GM23248 (cell line): ENCODE measurements around the gene LRRC72. TPM values are rescaled to one million over a fixed set of nuclear protein-coding genes. Genes with fewer than 3 reads are reported as not detected.
"Not testable (repeated sequence)": the region's sequence is repeated elsewhere in the genome, so short reads cannot be mapped to it uniquely, and the experiment has no call there.

ENCODE experiments used
- DNase-seq: peaks from one replicate; pipeline ENCODE4 v3.0.0-alpha.2; 2015
- H2AFZ ChIP-seq: fragments of 200-600 bp; sonication (generic); 2 replicates; pipeline ENCODE4 v1.6.1; 2016; ENCODE audit warnings: antibody characterized with exemption
- H3F3A ChIP-seq: fragments of 200-600 bp; sonication (generic); 2 replicates; pipeline ENCODE4 v1.6.1; 2016; ENCODE audit warnings: mild to moderate bottlenecking, antibody characterized with exemption, mixed run types; ENCODE audit not compliant: insufficient read depth
- H3K27ac ChIP-seq: fragments of 200-600 bp; sonication (generic); 2 replicates; pipeline ENCODE4 v1.5.1; 2016; ENCODE audit warnings: mild to moderate bottlenecking
- H3K27me3 ChIP-seq: fragments of 200-600 bp; sonication (generic); replicated peaks from 2 replicates; pipeline ENCODE4 v1.6.1; 2016; ENCODE audit warnings: mild to moderate bottlenecking; ENCODE audit not compliant: insufficient read depth
- H3K36me3 ChIP-seq: fragments of 200-600 bp; sonication (generic); 2 replicates; pipeline ENCODE4 v1.6.1; 2016; ENCODE audit warnings: low read depth, mild to moderate bottlenecking
- H3K4me1 ChIP-seq: fragments of 200-600 bp; sonication (generic); 2 replicates; pipeline ENCODE4 v1.6.1; 2016; ENCODE audit warnings: mild to moderate bottlenecking; ENCODE audit not compliant: insufficient read depth
- H3K4me2 ChIP-seq: fragments of 200-600 bp; sonication (generic); one replicate; pipeline ENCODE4 v1.6.1; 2016; ENCODE audit warnings: mild to moderate bottlenecking; ENCODE audit not compliant: unreplicated experiment
- H3K4me3 ChIP-seq: fragments of 200-600 bp; sonication (generic); 2 replicates; pipeline ENCODE4 v1.5.1; 2016; ENCODE audit warnings: mild to moderate bottlenecking
- H3K79me2 ChIP-seq: fragments of 200-600 bp; sonication (generic); 2 replicates; pipeline ENCODE4 v1.6.1; 2016; ENCODE audit warnings: mild to moderate bottlenecking; ENCODE audit not compliant: insufficient read depth
- H3K9ac ChIP-seq: fragments of 200-600 bp; sonication (generic); 2 replicates; pipeline ENCODE4 v1.6.1; 2016; ENCODE audit warnings: mild to moderate bottlenecking
- H3K9me2 ChIP-seq: fragments of 200-600 bp; sonication (generic); 2 replicates; pipeline ENCODE4 v1.6.1; 2016; ENCODE audit warnings: mixed run types, mild to moderate bottlenecking, moderate library complexity; ENCODE audit not compliant: insufficient read depth
- H3K9me3 ChIP-seq: fragments of 200-600 bp; sonication (generic); one replicate; pipeline ENCODE4 v1.6.1; 2017; ENCODE audit warnings: low read depth
- H4K20me1 ChIP-seq: fragments of 200-600 bp; sonication (generic); 2 replicates; pipeline ENCODE4 v1.6.0; 2016; ENCODE audit not compliant: insufficient read depth
- EZH2 ChIP-seq: fragments of 200-600 bp; sonication (generic); IDR thresholded peaks from 2 replicates; pipeline ENCODE4 v1.6.1; 2018; ENCODE audit warnings: antibody characterized with exemption, mild to moderate bottlenecking; ENCODE audit not compliant: insufficient read depth, poor library complexity, severe bottlenecking
- EZH2phosphoT487 ChIP-seq: fragments of 200-600 bp; sonication (generic); IDR thresholded peaks from 2 replicates; pipeline ENCODE4 v1.6.1; 2018; ENCODE audit warnings: antibody characterized with exemption, moderate library complexity, mild to moderate bottlenecking, low read depth; ENCODE audit not compliant: insufficient read depth
- WGBS, 2 experiments: methylation state at CpG; one replicate each; pipeline ENCODE4 v1.1.6; 2015 to 2017; ENCODE audit warnings: low lambda C conversion rate in 2 of 2, low coverage in 1 of 2; ENCODE audit errors: missing lambda C conversion rate in 2 of 2; 5-methylcytosine and 5-hydroxymethylcytosine counted together
- in situ Hi-C: fragments of 300-500 bp; cut with MboI; formaldehyde crosslinking; loops from 2 replicates; pipeline ENCODE4 v1.15.0; 2020
- polyA plus RNA-seq: library from polyadenylated mRNA; unstranded; fragments of >200 nt; fragmentation: Nextera tagmentation; extraction: Ambion mirVana; gene quantifications from 2 replicates; pipeline ENCODE4 v1.2.1, GENCODE V29; 2016
- total RNA-seq: library from RNA; depleted of rRNA; stranded (reverse); fragments of >200 nt; shearing (Covaris generic); gene quantifications from 2 replicates; pipeline ENCODE4 v1.2.3, GENCODE V29; 2014

Gene LRRC72
- total and polyA plus RNA-seq, 2 experiments from 2014 or later, result not detected

DNA sequence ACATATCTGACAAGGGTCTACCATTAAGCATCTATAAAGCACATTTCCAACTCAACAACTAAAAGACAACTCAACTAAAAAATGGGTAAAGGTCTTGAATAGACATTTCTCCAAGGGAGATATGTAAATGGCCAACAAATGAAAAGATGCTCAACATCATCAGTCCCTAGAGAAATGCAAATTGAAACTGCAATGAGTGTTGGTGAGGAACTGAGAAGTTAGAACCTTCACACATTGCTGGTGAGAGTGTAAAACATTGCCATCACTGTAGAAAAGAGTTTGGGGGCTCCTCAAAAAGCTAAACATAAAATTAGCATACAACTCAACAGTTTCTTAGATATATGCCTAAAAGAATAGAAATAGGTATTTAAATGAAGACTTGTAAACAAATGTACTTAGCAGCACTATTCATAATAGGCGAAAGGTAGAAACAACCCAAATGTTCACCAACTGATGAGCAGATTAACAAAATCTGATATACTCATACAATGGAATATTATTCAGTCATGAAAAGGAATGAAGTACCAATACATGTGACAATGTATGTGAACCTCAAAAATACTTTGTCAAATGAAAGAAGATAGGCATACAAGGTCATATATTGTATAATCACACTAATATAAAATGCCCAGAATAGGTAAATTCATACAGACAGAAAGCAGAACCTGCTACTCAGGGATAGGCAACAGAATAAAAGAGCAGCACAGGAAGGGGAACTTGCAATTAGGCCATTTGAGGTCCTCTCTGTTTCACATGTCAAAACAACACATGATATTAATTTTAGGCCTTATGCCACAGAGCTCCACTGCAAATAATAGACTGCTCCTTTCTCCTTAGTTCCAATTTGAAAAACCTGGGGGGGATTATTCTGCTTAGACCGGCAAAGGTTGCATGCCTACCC is 10.6 kb upstream of the LRRC72 start:
- Histone ChIP-seq H2AFZ (no peak overlapping the region), H3K4me1 (no peaks in the 10 kb centered on the region), H3K27ac (no peak overlapping the region), H3K4me2 (no peak overlapping the region), H3K36me3 (no peaks in the 10 kb centered on the region), H4K20me1 (no peaks in the 10 kb centered on the region), H3K9me3 (no peaks in the 10 kb centered on the region), H3F3A (no peaks in the 10 kb centered on the region), H3K79me2 (no peaks in the 10 kb centered on the region), H3K9ac (no peak overlapping the region), H3K9me2 (no peaks in the 10 kb centered on the region), H3K27me3 (no peaks in the 10 kb centered on the region), H3K4me3 (no peak overlapping the region)
- TF ChIP-seq EZH2phosphoT487 (no peak), EZH2 (no peak)
- in situ Hi-C loops, result no loop called here
- 27 to 43% methylated on average over 2 of the region's 2 CpGs for WGBS, 2 experiments
- DNase-seq, result no peak

DNA sequence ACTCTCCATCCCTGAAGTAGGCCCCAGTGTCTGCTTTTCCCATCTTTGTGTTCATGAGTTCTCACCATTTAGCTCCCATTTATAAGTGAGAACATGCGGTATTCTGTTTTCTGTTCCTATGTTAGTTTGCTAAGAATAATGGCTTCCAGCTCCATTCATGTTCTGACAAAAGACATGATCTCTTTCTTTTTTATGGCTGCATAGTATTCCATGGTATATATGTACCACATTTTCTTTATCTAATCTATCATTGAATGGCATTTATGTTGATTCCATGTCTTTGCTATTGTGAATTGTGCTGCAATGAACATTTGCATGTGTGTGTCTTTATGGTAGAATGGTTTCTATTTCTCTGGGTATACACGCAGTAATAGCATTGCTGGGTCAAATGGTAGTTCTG is 6.6 kb upstream of the LRRC72 start:
- H2AFZ ChIP-seq, DNase-seq, H3K4me2 ChIP-seq, H3K27ac ChIP-seq, H3K79me2 ChIP-seq, in situ Hi-C loops, H3K4me3 ChIP-seq, H3F3A ChIP-seq, H3K9me2 ChIP-seq, H4K20me1 ChIP-seq, H3K9me3 ChIP-seq, H3K36me3 ChIP-seq, H3K4me1 ChIP-seq, H3K9ac ChIP-seq, H3K27me3 ChIP-seq: not testable (repeated sequence)
- 72 to 80% methylated on average over 2 of the region's 2 CpGs for WGBS, 2 experiments

DNA sequence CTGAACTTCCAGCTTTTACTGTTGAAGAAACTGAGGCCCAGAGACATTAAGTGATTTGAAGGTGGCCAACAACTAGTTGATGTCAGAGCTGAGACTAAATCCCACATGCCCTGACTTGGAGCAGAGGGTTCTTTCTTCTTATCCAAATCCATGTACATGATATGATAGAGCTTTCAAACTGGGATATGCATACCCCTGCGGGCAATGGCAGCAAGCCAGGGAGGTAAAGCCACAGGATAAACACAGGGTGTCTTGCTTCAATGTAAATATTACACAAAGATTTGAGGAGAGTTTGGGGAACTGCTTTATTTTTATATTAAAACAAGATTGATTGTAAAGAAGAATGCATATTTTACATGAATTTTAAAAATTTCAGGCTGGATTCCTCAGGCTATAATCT is 2.3 kb upstream of the LRRC72 start:
- no peak overlapping the region for H3K27ac ChIP-seq
- in situ Hi-C loops, result no loop called here
- no peaks in the 10 kb centered on the region for H3K27me3 ChIP-seq
- no peak overlapping the region for H3K4me3 ChIP-seq
- H3K9me3 ChIP-seq, result no peaks in the 10 kb centered on the region
- H3K4me1 ChIP-seq, result no peaks in the 10 kb centered on the region
- no peaks in the 10 kb centered on the region for H3F3A ChIP-seq
- H3K9me2 ChIP-seq, result no peaks in the 10 kb centered on the region
- WGBS, 2 experiments, result 42 to 52% methylated on average over 1 of the region's 1 CpG
- H3K9ac ChIP-seq, result no peak overlapping the region
- H2AFZ ChIP-seq, result no peak overlapping the region
- no peaks in the 10 kb centered on the region for H3K79me2 ChIP-seq
- H4K20me1 ChIP-seq, result no peaks in the 10 kb centered on the region
- TF ChIP-seq EZH2, result no peak
- TF ChIP-seq EZH2phosphoT487, result no peak
- H3K36me3 ChIP-seq, result no peaks in the 10 kb centered on the region
- no peak for DNase-seq
- H3K4me2 ChIP-seq, result no peak overlapping the region

DNA sequence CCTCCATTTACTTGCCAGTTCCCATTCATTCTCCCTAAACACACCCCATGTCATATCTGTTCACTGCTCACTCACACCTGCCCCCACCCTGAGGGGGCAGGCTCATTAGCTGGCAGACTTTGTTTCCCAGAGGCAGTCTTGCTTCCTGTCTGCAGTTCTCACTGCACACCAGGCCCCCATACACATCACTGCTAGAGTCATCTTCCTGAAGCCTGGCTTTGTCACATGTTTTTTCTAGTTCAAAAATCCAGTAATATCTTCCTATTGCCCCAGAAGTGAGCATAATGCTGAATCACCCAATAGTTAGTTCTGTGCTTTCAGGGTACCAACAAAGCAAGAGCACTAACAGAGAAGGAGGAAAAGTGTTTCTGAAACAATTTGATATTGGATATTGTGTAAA is 1.9 kb downstream of the LRRC72 start:
- in situ Hi-C loops, result no loop called here
- Histone ChIP-seq H3K4me1 (no peaks in the 10 kb centered on the region), H3K27ac (no peak overlapping the region), H2AFZ (no peak overlapping the region), H3K4me2 (no peak overlapping the region), H3K9ac (no peak overlapping the region), H3K9me3 (no peaks in the 10 kb centered on the region), H3F3A (no peaks in the 10 kb centered on the region), H3K9me2 (no peaks in the 10 kb centered on the region), H3K27me3 (no peaks in the 10 kb centered on the region), H3K79me2 (no peaks in the 10 kb centered on the region), H4K20me1 (no peaks in the 10 kb centered on the region), H3K36me3 (no peaks in the 10 kb centered on the region), H3K4me3 (no peak overlapping the region)
- DNase-seq, result peak; percentile 51
- no peak for TF ChIP-seq EZH2phosphoT487
- TF ChIP-seq EZH2, result no peak

DNA sequence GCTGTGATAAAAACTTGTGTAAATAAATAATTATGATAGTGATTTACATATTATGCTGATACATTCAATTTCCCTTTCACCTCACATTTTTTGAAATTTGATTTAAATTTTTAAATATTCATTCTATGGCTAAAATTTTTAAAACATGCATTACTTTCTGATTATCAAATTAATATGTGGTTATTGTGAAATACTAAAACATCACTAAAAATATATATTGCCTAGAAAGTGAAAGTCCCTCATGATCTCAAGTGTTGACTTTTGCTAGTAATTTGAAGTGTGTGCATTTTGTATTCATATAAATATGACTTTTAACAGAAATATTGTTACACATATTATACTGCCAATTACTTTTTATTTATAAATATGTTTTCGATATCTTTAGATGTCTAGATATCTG is 3.1 kb downstream of the LRRC72 start:
- 74 to 80% methylated on average over 1 of the region's 1 CpG for WGBS, 2 experiments
- DNase-seq, result no peak
- Histone ChIP-seq H3K9me2 (no peaks in the 10 kb centered on the region), H3K27me3 (no peaks in the 10 kb centered on the region), H3K9me3 (no peaks in the 10 kb centered on the region), H3K4me1 (no peaks in the 10 kb centered on the region), H3K36me3 (no peaks in the 10 kb centered on the region), H2AFZ (no peak overlapping the region), H3K4me3 (no peak overlapping the region), H3F3A (no peaks in the 10 kb centered on the region), H3K4me2 (no peak overlapping the region), H4K20me1 (no peaks in the 10 kb centered on the region), H3K79me2 (no peaks in the 10 kb centered on the region), H3K9ac (no peak overlapping the region), H3K27ac (no peak overlapping the region)
- in situ Hi-C loops, result no loop called here
- TF ChIP-seq EZH2phosphoT487 (no peak), EZH2 (no peak)
